ENCODE measurements around the gene NHEJ1.
A peak's percentile ranks its signal among the peaks of the same experiment; 100 is the strongest.

Gene NHEJ1

GRCh38 chr2:219119422-219120043 is 41.1 kb downstream of the NHEJ1 start:
- Histone ChIP-seq H3K36me3 (replicated peaks) (no peaks in the 10 kb centered on the region), H3K27me3 (replicated peaks) (no peaks in the 10 kb centered on the region), H3K27ac (no peak overlapping the region), H3K4me3 (ENCODE audit: low read depth, low read length) (no peak overlapping the region)
- TF ChIP-seq CTCF (IDR thresholded peaks at IDR 0.05; ENCODE audit: low read depth, low read length, missing control alignments), result peak; percentile 84
- in situ Hi-C loops (cut with HindIII; ENCODE audit: low pct_ligation_motif_present, low sequenced_read_pairs), result no loop called here
- DNase-seq, result peak; percentile 56

DNA sequence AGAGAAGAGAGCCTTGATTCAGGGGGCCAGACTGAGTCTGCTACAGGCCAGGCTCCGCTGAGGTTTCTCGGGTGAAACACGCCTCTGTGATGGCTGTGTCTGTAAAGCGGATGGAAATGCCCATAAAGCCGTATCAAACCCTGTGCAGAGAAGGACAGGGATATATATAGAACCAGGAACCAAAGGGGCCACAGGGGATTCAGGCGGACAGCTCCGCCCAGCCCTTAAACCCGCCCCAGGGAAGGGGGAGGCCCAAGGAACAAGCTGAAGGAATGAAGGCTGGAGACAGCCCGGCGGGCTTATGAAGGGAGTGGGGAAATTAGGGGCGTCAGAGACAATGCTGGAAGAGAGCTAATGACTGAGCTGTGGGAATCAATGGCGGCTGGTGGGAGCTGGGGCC is 42.1 kb downstream of the NHEJ1 start:
- no peak overlapping the region for H3K27ac ChIP-seq
- no peak for DNase-seq
- in situ Hi-C loops (cut with HindIII; ENCODE audit: low pct_ligation_motif_present, low sequenced_read_pairs), result no loop called here
- H3K4me3 ChIP-seq (ENCODE audit: low read depth, low read length), result no peak overlapping the region
- H3K36me3 ChIP-seq (replicated peaks), result no peaks in the 10 kb centered on the region
- H3K27me3 ChIP-seq (replicated peaks), result no peaks in the 10 kb centered on the region
- TF ChIP-seq CTCF (IDR thresholded peaks at IDR 0.05; ENCODE audit: low read depth, low read length, missing control alignments), result no peak

GRCh38 chr2:219116776-219117646 is 43.6 kb downstream of the NHEJ1 start:
- H3K27ac ChIP-seq, result no peak overlapping the region
- H3K27me3 ChIP-seq (replicated peaks), result no peaks in the 10 kb centered on the region
- in situ Hi-C loops (cut with HindIII; ENCODE audit: low pct_ligation_motif_present, low sequenced_read_pairs), result no loop called here
- H3K4me3 ChIP-seq (ENCODE audit: low read depth, low read length), result no peak overlapping the region
- TF ChIP-seq CTCF (IDR thresholded peaks at IDR 0.05; ENCODE audit: low read depth, low read length, missing control alignments), result no peak
- no peaks in the 10 kb centered on the region for H3K36me3 ChIP-seq (replicated peaks)
- no peak for DNase-seq

DNA sequence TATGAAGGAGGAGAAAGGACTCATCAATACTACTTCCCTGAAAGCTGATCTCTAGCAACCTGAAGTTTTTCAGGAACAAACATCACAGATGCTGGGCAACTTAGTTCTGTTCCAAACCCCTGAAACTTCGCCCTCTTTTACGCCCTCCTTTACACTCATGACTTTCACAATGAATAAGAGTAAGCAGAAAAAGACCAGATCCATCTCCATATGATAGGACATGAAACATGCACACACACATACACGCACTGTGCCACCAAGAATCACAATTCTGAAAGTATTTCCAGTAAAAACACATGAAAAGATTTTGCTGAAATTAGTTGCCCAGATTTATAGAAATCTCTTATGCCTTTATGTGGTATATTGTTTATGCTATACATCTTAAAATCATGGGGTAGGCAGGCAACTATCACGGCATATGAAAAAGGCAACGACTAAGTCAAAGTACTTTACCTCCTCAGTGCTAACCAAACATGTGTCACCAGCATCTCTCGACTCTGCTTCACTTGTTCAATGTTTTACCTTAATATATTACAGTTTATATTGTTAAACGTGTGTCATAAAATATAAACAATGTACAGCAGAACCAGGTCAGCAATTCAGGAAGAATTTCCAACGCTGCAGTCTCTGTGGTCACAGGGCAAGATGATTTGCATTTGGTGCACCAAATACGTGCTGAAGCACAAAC is 47.8 kb downstream of the NHEJ1 start:
- no peaks in the 10 kb centered on the region for H3K27me3 ChIP-seq (replicated peaks)
- no peak for DNase-seq
- no peaks in the 10 kb centered on the region for H3K36me3 ChIP-seq (replicated peaks)

GRCh38 chr2:219112062-219112406 is 48.6 kb downstream of the NHEJ1 start:
- Histone ChIP-seq H3K36me3 (replicated peaks) (no peaks in the 10 kb centered on the region), H3K27me3 (replicated peaks) (no peaks in the 10 kb centered on the region), H3K4me3 (ENCODE audit: low read depth, low read length) (no peak overlapping the region), H3K27ac (no peak overlapping the region)
- in situ Hi-C loops (cut with HindIII; ENCODE audit: low pct_ligation_motif_present, low sequenced_read_pairs), result no loop called here
- TF ChIP-seq CTCF (IDR thresholded peaks at IDR 0.05; ENCODE audit: low read depth, low read length, missing control alignments), result no peak
- DNase-seq, result no peak

More for the DNA sequence above, 47.8 kb downstream of the NHEJ1 start:
- in situ Hi-C loops (cut with HindIII; ENCODE audit: low pct_ligation_motif_present, low sequenced_read_pairs), result no loop called here
- Histone ChIP-seq H3K4me3 (ENCODE audit: low read depth, low read length) (no peak overlapping the region), H3K27ac (no peak overlapping the region)
- TF ChIP-seq CTCF (IDR thresholded peaks at IDR 0.05; ENCODE audit: low read depth, low read length, missing control alignments), result no peak

Measured in brain microvascular endothelial cell (primary cell).